ENCODE measurements around the gene ADRM1.

Gene ADRM1

GRCh38 chr20:62319346-62319909, 16.6 kb downstream of the ADRM1 start:
- no peak overlapping the region for H3K27ac ChIP-seq (ENCODE audit: low read depth, low read length, severe bottlenecking)
- 93% methylated on average over 21 to 25 of the region's 29 CpGs for WGBS, 2 experiments (ENCODE audit: insufficient coverage in 2 of 2)
- no peak overlapping the region for H3K4me3 ChIP-seq (ENCODE audit: extremely low read depth, insufficient read depth, low read length, poor library complexity, severe bottlenecking)
- H3K9me3 ChIP-seq (ENCODE audit: control insufficient read depth, low read length), result no peaks in the 10 kb centered on the region
- H3K4me1 ChIP-seq (ENCODE audit: control insufficient read depth, insufficient read depth, low read length, poor library complexity, severe bottlenecking), result no peaks in the 10 kb centered on the region
- H3K36me3 ChIP-seq (ENCODE audit: control insufficient read depth, insufficient read depth, low read length), result peaks cover 71% of the 10 kb centered on the region

GRCh38 chr20:62320581-62321354, 18.0 kb downstream of the ADRM1 start:
- H3K27ac ChIP-seq (ENCODE audit: low read depth, low read length, severe bottlenecking), result no peak overlapping the region
- WGBS, 2 experiments (ENCODE audit: insufficient coverage in 2 of 2), result 96 to 98% methylated on average over 18 to 20 of the region's 22 CpGs

DNA sequence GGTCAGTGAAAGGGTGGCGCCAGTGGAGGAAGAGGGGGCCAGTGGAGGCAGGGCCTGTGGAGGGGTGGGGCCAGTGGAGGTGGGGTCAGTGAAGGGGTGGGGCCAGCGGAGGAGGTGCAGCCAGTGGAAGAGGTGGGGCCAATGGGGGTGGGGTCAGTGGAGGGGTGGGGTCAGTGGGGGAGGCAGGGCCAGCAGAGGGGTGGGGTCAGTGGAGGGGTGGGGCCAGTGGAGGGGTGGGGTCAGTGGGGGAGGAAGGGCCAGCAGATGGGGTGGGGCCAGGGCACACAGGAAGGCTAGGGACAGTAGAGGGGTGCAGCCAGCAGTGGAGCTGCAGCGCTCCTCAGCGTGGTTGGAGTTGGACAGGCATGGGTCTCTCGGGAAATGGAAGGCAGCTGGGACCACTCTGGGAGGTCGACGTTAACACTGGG, 18.7 kb downstream of the ADRM1 start:
- WGBS, 2 experiments (ENCODE audit: insufficient coverage in 2 of 2), result 86 to 97% methylated on average over 5 of the region's 7 CpGs
- H3K27ac ChIP-seq (ENCODE audit: low read depth, low read length, severe bottlenecking), result no peak overlapping the region
- no peak overlapping the region for H3K4me3 ChIP-seq (ENCODE audit: extremely low read depth, insufficient read depth, low read length, poor library complexity, severe bottlenecking)
- no peaks in the 10 kb centered on the region for H3K9me3 ChIP-seq (ENCODE audit: control insufficient read depth, low read length)
- no peaks in the 10 kb centered on the region for H3K4me1 ChIP-seq (ENCODE audit: control insufficient read depth, insufficient read depth, low read length, poor library complexity, severe bottlenecking)
- peaks cover 66% of the 10 kb centered on the region for H3K36me3 ChIP-seq (ENCODE audit: control insufficient read depth, insufficient read depth, low read length)

More at GRCh38 chr20:62320581-62321354, 18.0 kb downstream of the ADRM1 start:
- Histone ChIP-seq H3K4me3 (ENCODE audit: extremely low read depth, insufficient read depth, low read length, poor library complexity, severe bottlenecking) (no peak overlapping the region), H3K36me3 (ENCODE audit: control insufficient read depth, insufficient read depth, low read length) (peaks cover 66% of the 10 kb centered on the region), H3K9me3 (ENCODE audit: control insufficient read depth, low read length) (no peaks in the 10 kb centered on the region), H3K4me1 (ENCODE audit: control insufficient read depth, insufficient read depth, low read length, poor library complexity, severe bottlenecking) (no peaks in the 10 kb centered on the region)

DNA sequence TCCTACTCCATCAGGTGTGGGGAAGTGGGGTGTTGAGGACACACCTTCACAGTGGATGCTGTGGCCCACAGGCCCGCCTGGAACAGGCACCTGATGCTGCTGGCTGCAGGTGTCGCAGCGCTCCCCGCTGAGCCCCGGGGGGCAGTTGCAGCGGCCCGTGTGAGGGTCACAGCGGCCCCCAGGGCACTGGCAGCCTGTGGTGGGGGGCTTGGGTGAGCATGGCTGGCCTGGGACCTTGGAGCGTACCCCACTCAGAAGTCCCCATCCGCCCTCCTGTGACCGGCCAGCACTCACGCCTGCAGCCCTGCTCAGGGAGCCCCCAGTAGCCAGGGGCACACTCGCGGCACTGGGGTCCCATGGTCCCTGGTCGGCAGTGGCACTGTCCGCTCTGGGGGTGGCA, 19.2 kb downstream of the ADRM1 start:
- peaks cover 64% of the 10 kb centered on the region for H3K36me3 ChIP-seq (ENCODE audit: control insufficient read depth, insufficient read depth, low read length)
- no peak overlapping the region for H3K27ac ChIP-seq (ENCODE audit: low read depth, low read length, severe bottlenecking)
- no peaks in the 10 kb centered on the region for H3K4me1 ChIP-seq (ENCODE audit: control insufficient read depth, insufficient read depth, low read length, poor library complexity, severe bottlenecking)
- H3K9me3 ChIP-seq (ENCODE audit: control insufficient read depth, low read length), result no peaks in the 10 kb centered on the region
- 95 to 100% methylated on average over 9 to 11 of the region's 16 CpGs for WGBS, 2 experiments (ENCODE audit: insufficient coverage in 2 of 2)
- no peak overlapping the region for H3K4me3 ChIP-seq (ENCODE audit: extremely low read depth, insufficient read depth, low read length, poor library complexity, severe bottlenecking)

- Histone ChIP-seq H3K9me3 (ENCODE audit: control insufficient read depth, low read length) (no peaks in the 10 kb centered on the region), H3K27ac (ENCODE audit: low read depth, low read length, severe bottlenecking) (no peak overlapping the region), H3K4me3 (ENCODE audit: extremely low read depth, insufficient read depth, low read length, poor library complexity, severe bottlenecking) (no peak overlapping the region), H3K36me3 (ENCODE audit: control insufficient read depth, insufficient read depth, low read length) (peaks cover 64% of the 10 kb centered on the region), H3K4me1 (ENCODE audit: control insufficient read depth, insufficient read depth, low read length, poor library complexity, severe bottlenecking) (no peaks in the 10 kb centered on the region)
- WGBS, 2 experiments (ENCODE audit: insufficient coverage in 2 of 2), result 97 to 100% methylated on average over 9 to 13 of the region's 16 CpGs
Measured at GRCh38 chr20:62322492-62323041, 19.8 kb downstream of the ADRM1 start.

GRCh38 chr20:62323146-62323979, 20.6 kb downstream of the ADRM1 start:
- Histone ChIP-seq H3K36me3 (ENCODE audit: control insufficient read depth, insufficient read depth, low read length) (peaks cover 71% of the 10 kb centered on the region), H3K27ac (ENCODE audit: low read depth, low read length, severe bottlenecking) (no peak overlapping the region), H3K9me3 (ENCODE audit: control insufficient read depth, low read length) (no peaks in the 10 kb centered on the region), H3K4me1 (ENCODE audit: control insufficient read depth, insufficient read depth, low read length, poor library complexity, severe bottlenecking) (no peaks in the 10 kb centered on the region), H3K4me3 (ENCODE audit: extremely low read depth, insufficient read depth, low read length, poor library complexity, severe bottlenecking) (no peak overlapping the region)
- WGBS, 2 experiments (ENCODE audit: insufficient coverage in 2 of 2), result 93% methylated on average over 43 to 52 of the region's 52 CpGs

- no peak overlapping the region for H3K4me3 ChIP-seq (ENCODE audit: extremely low read depth, insufficient read depth, low read length, poor library complexity, severe bottlenecking)
- H3K27ac ChIP-seq (ENCODE audit: low read depth, low read length, severe bottlenecking), result no peak overlapping the region
- no peaks in the 10 kb centered on the region for H3K9me3 ChIP-seq (ENCODE audit: control insufficient read depth, low read length)
- H3K36me3 ChIP-seq (ENCODE audit: control insufficient read depth, insufficient read depth, low read length), result peaks cover 70% of the 10 kb centered on the region
- 87 to 91% methylated on average over 22 to 25 of the region's 25 CpGs for WGBS, 2 experiments (ENCODE audit: insufficient coverage in 2 of 2)
- no peaks in the 10 kb centered on the region for H3K4me1 ChIP-seq (ENCODE audit: control insufficient read depth, insufficient read depth, low read length, poor library complexity, severe bottlenecking)
Measured at GRCh38 chr20:62323980-62324906, 21.4 kb downstream of the ADRM1 start.

GRCh38 chr20:62325172-62325905, 22.5 kb downstream of the ADRM1 start:
- 87 to 96% methylated on average over 12 to 13 of the region's 14 CpGs for WGBS, 2 experiments (ENCODE audit: insufficient coverage in 2 of 2)
- Histone ChIP-seq H3K36me3 (ENCODE audit: control insufficient read depth, insufficient read depth, low read length) (peaks cover 74% of the 10 kb centered on the region), H3K4me3 (ENCODE audit: extremely low read depth, insufficient read depth, low read length, poor library complexity, severe bottlenecking) (no peak overlapping the region), H3K4me1 (ENCODE audit: control insufficient read depth, insufficient read depth, low read length, poor library complexity, severe bottlenecking) (no peaks in the 10 kb centered on the region), H3K9me3 (ENCODE audit: control insufficient read depth, low read length) (no peaks in the 10 kb centered on the region), H3K27ac (ENCODE audit: low read depth, low read length, severe bottlenecking) (no peak overlapping the region)

- WGBS, 2 experiments (ENCODE audit: insufficient coverage in 2 of 2), result 94 to 97% methylated on average over 7 to 12 of the region's 14 CpGs
- no peak overlapping the region for H3K4me3 ChIP-seq (ENCODE audit: extremely low read depth, insufficient read depth, low read length, poor library complexity, severe bottlenecking)
- H3K9me3 ChIP-seq (ENCODE audit: control insufficient read depth, low read length), result no peaks in the 10 kb centered on the region
- peaks cover 74% of the 10 kb centered on the region for H3K36me3 ChIP-seq (ENCODE audit: control insufficient read depth, insufficient read depth, low read length)
- H3K27ac ChIP-seq (ENCODE audit: low read depth, low read length, severe bottlenecking), result no peak overlapping the region
- H3K4me1 ChIP-seq (ENCODE audit: control insufficient read depth, insufficient read depth, low read length, poor library complexity, severe bottlenecking), result no peaks in the 10 kb centered on the region
Measured at GRCh38 chr20:62326559-62326958, 23.8 kb downstream of the ADRM1 start.

Data from mesodermal cell (in vitro differentiated cells).